Measurements from ENCODE around the gene MALRD1.

MALRD1 gene

DNA sequence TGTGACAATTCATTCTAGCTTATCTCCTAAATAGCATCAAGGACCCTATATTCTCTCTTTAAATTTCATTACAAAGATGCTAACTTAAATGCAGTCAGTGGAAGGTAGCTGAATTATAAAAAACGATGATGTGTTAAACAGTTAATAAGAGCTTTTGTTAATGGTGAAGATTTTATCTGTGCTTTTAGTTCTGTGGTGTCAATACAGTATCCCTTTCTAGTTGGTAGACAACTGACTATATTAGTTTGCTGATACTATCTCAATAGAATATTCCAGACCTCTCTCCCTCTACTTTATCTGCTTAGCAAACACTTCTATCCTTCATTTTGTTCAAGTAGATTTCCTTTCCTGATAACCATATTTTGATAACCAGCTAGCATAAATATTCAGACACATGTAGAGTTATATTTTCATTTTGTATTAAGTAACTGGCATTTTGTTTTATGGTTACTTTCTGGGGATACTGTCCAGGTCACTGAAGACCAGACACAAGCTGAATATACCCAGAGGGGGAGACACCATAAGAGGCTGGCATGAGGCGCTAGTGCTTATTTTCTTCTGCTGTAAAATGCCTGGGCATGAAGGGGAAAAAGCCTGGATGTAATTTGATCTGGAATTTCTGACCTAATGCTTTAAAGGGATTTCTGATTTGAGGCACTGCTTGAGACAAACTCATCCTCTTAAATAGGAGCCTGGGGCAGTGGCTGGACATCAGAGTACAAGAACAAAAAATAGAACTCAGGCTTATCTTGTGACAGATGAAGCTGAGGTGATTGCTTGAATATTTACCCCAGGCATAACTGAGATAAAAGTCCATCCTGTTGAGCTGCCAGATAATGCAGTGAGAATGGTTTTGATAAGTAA is 197.5 kb downstream of the MALRD1 start:
- FAIRE-seq, result no peak
- DNase-seq (ENCODE audit: insufficient read length, low spot score), result no peak
- TF ChIP-seq POLR2AphosphoS5 (IDR thresholded peaks at IDR 0.05; ENCODE audit: low read depth, low read length) (no peak), TAF1 (IDR thresholded peaks at IDR 0.05; ENCODE audit: low read depth, low read length) (no peak), SPI1 (IDR thresholded peaks at IDR 0.05; ENCODE audit: low read depth, low read length) (no peak)

GRCh38 chr10:19247843-19248242 is 199.2 kb downstream of the MALRD1 start:
- TF ChIP-seq POU2F2 (IDR thresholded peaks at IDR 0.05; ENCODE audit: low read depth, low read length), result no peak
- no peak for TF ChIP-seq TAF1 (IDR thresholded peaks at IDR 0.05; ENCODE audit: low read depth, low read length)
- no peak for TF ChIP-seq POLR2AphosphoS5 (IDR thresholded peaks at IDR 0.05; ENCODE audit: low read depth, low read length)
- no peak for TF ChIP-seq POLR2A (IDR thresholded peaks at IDR 0.05; ENCODE audit: low read depth, low read length)
- no peak for TF ChIP-seq SPI1 (IDR thresholded peaks at IDR 0.05; ENCODE audit: low read depth, low read length)
- no peak for TF ChIP-seq PAX5 (IDR thresholded peaks at IDR 0.05; ENCODE audit: insufficient read depth, low read length, severe bottlenecking)
- no peak for FAIRE-seq
- no peak for DNase-seq (ENCODE audit: insufficient read length, low spot score)

- no peak for DNase-seq (ENCODE audit: insufficient read length, low spot score)
- TF ChIP-seq SPI1 (IDR thresholded peaks at IDR 0.05; ENCODE audit: low read depth, low read length) (no peak; the same call in 1 of the 2 replicates), POLR2AphosphoS5 (IDR thresholded peaks at IDR 0.05; ENCODE audit: low read depth, low read length) (no peak), POLR2A (IDR thresholded peaks at IDR 0.05; ENCODE audit: low read depth, low read length) (no peak), POU2F2 (IDR thresholded peaks at IDR 0.05; ENCODE audit: low read depth, low read length) (no peak), TAF1 (IDR thresholded peaks at IDR 0.05; ENCODE audit: low read depth, low read length) (no peak), PAX5 (IDR thresholded peaks at IDR 0.05; ENCODE audit: insufficient read depth, low read length, severe bottlenecking) (no peak)
These were observed 201.9 kb downstream of the MALRD1 start for GRCh38 chr10:19250546-19250945.

DNA sequence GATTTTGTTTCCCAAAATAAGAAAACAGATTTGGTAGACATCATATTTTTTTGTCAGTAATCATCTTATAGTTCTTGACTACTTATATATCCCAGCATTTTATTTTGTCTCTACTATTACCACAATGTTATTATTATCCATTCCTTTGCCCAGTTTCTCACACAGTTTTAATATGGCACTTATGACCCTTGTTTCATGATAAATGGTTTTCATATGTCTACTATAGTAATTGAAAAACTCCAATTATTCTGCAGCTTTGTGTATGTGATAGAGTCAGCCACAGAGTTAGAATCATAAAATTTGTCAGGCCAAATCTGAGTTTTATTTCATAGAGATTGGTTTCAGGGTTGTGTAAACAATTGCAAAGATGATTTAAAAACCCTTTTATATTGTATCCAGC is 203.9 kb downstream of the MALRD1 start:
- TF ChIP-seq POU2F2 (IDR thresholded peaks at IDR 0.05; ENCODE audit: low read depth, low read length) (no peak), PAX5 (IDR thresholded peaks at IDR 0.05; ENCODE audit: insufficient read depth, low read length, severe bottlenecking) (no peak), POLR2A (IDR thresholded peaks at IDR 0.05; ENCODE audit: low read depth, low read length) (no peak), SPI1 (IDR thresholded peaks at IDR 0.05; ENCODE audit: low read depth, low read length) (no peak), POLR2AphosphoS5 (IDR thresholded peaks at IDR 0.05; ENCODE audit: low read depth, low read length) (no peak), TAF1 (IDR thresholded peaks at IDR 0.05; ENCODE audit: low read depth, low read length) (no peak)
- DNase-seq (ENCODE audit: insufficient read length, low spot score) (no peak), FAIRE-seq (no peak)

More at GRCh38 chr10:19250546-19250945, 201.9 kb downstream of the MALRD1 start:
- FAIRE-seq, result no peak

DNA sequence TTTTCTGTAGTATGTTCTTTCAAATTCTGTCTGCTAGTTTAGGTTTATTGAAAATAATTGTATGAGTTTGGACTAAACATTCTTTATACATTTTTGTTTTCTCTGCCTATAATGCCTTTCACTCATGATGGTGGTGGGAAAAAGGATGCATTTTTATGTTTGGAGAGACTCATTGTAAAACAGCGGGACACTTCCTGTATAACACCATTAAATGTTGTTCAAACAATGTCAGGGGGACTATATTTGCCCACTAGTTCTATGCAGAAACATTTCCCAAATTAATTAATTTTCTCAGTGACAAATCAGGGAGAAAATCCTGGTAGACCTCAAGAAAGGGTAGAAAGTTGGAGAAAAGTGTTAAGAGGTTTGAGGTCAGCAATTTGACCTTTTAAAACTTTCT is 207.7 kb downstream of the MALRD1 start:
- no peak for FAIRE-seq
- DNase-seq (ENCODE audit: insufficient read length, low spot score), result no peak

DNA sequence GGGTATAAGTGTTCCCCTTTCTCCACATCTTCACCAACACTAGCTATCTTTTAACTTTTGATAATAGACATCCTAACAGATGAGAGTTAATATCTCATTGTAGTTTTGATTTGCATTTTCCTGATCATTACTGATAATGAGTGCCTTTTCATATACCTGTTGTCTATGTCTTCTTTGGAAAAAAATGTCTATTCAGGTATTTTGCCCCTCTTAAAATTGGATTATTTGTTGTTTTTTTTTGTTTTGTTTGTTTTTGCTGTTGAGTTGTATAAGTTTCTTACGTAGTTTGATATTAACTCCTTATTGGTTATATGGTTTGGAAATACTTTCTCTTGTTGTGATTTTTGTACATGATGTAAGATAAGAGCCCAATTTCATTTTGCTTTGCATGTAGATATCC is 214.7 kb downstream of the MALRD1 start:
- DNase-seq (ENCODE audit: insufficient read length, low spot score) (no peak), FAIRE-seq (no peak)
- TF ChIP-seq POU2F2 (IDR thresholded peaks at IDR 0.05; ENCODE audit: low read depth, low read length) (no peak), SPI1 (IDR thresholded peaks at IDR 0.05; ENCODE audit: low read depth, low read length) (no peak), POLR2A (IDR thresholded peaks at IDR 0.05; ENCODE audit: low read depth, low read length) (no peak), POLR2AphosphoS5 (IDR thresholded peaks at IDR 0.05; ENCODE audit: low read depth, low read length) (no peak), PAX5 (IDR thresholded peaks at IDR 0.05; ENCODE audit: insufficient read depth, low read length, severe bottlenecking) (no peak), TAF1 (IDR thresholded peaks at IDR 0.05; ENCODE audit: low read depth, low read length) (no peak)

More for the DNA sequence above, 207.7 kb downstream of the MALRD1 start:
- TF ChIP-seq POLR2AphosphoS5 (IDR thresholded peaks at IDR 0.05; ENCODE audit: low read depth, low read length) (no peak), PAX5 (IDR thresholded peaks at IDR 0.05; ENCODE audit: insufficient read depth, low read length, severe bottlenecking) (no peak), TAF1 (IDR thresholded peaks at IDR 0.05; ENCODE audit: low read depth, low read length) (no peak), POLR2A (IDR thresholded peaks at IDR 0.05; ENCODE audit: low read depth, low read length) (no peak), POU2F2 (IDR thresholded peaks at IDR 0.05; ENCODE audit: low read depth, low read length) (no peak), SPI1 (IDR thresholded peaks at IDR 0.05; ENCODE audit: low read depth, low read length) (no peak)

- DNase-seq (ENCODE audit: insufficient read length, low spot score), result no peak
- no peak for TF ChIP-seq TAF1 (IDR thresholded peaks at IDR 0.05; ENCODE audit: low read depth, low read length)
- FAIRE-seq, result no peak
These were observed 234.7 kb downstream of the MALRD1 start for GRCh38 chr10:19283285-19283684.

GRCh38 chr10:19283786-19284185 is 235.2 kb downstream of the MALRD1 start:
- DNase-seq (ENCODE audit: insufficient read length, low spot score) (no peak), FAIRE-seq (no peak)
- TF ChIP-seq SPI1 (IDR thresholded peaks at IDR 0.05; ENCODE audit: low read depth, low read length) (no peak), TAF1 (IDR thresholded peaks at IDR 0.05; ENCODE audit: low read depth, low read length) (no peak)

DNA sequence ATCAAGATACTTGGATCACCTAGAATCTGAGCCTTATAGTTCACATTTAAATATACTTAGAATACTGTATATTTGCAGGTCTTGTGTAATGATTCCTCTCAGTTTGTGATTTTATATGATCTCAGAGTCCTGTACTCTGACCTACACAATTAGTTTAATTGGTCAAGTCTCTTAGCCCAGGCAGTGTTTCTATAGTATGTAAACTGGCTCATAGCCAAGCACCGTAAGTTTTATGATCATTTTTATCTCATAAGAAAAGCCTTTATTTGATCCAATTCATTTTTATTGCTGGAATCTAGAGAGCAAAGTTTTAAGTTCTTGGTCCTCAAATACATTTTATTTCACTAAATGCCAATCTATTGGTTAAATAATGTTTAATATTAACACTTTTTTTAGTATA is 242.2 kb downstream of the MALRD1 start:
- TF ChIP-seq POU2F2 (IDR thresholded peaks at IDR 0.05; ENCODE audit: low read depth, low read length) (no peak), TAF1 (IDR thresholded peaks at IDR 0.05; ENCODE audit: low read depth, low read length) (no peak), POLR2A (IDR thresholded peaks at IDR 0.05; ENCODE audit: low read depth, low read length) (no peak), SPI1 (IDR thresholded peaks at IDR 0.05; ENCODE audit: low read depth, low read length) (no peak), POLR2AphosphoS5 (IDR thresholded peaks at IDR 0.05; ENCODE audit: low read depth, low read length) (no peak)
- no peak for DNase-seq (ENCODE audit: insufficient read length, low spot score)
- no peak for FAIRE-seq

GRCh38 chr10:19294233-19294632 is 245.6 kb downstream of the MALRD1 start:
- FAIRE-seq (no peak), DNase-seq (ENCODE audit: insufficient read length, low spot score) (no peak)
- TF ChIP-seq POLR2A (IDR thresholded peaks at IDR 0.05; ENCODE audit: low read depth, low read length), result no peak
- TF ChIP-seq POLR2AphosphoS5 (IDR thresholded peaks at IDR 0.05; ENCODE audit: low read depth, low read length), result no peak
- no peak for TF ChIP-seq POU2F2 (IDR thresholded peaks at IDR 0.05; ENCODE audit: low read depth, low read length)
- TF ChIP-seq SPI1 (IDR thresholded peaks at IDR 0.05; ENCODE audit: low read depth, low read length), result no peak
- no peak for TF ChIP-seq PAX5 (IDR thresholded peaks at IDR 0.05; ENCODE audit: insufficient read depth, low read length, severe bottlenecking)
- no peak for TF ChIP-seq TAF1 (IDR thresholded peaks at IDR 0.05; ENCODE audit: low read depth, low read length)

Measured in GM12891 (cell line).